HG03571 (cell line): Measurements from ENCODE around the gene LAMC3.

ENCODE experiments used
- ATAC-seq: cut with Tn5 transposase; IDR thresholded peaks from one replicate; pipeline ENCODE4 v1.9.1; 2021; ENCODE audit not compliant: unreplicated experiment

The LAMC3 gene

GRCh38 chr9:131072107-131072870 lies 63.3 kb downstream of the LAMC3 start:
- ATAC-seq = no peak

- no peak for ATAC-seq
These were observed 63.9 kb downstream of the LAMC3 start for GRCh38 chr9:131072871-131073237.

DNA sequence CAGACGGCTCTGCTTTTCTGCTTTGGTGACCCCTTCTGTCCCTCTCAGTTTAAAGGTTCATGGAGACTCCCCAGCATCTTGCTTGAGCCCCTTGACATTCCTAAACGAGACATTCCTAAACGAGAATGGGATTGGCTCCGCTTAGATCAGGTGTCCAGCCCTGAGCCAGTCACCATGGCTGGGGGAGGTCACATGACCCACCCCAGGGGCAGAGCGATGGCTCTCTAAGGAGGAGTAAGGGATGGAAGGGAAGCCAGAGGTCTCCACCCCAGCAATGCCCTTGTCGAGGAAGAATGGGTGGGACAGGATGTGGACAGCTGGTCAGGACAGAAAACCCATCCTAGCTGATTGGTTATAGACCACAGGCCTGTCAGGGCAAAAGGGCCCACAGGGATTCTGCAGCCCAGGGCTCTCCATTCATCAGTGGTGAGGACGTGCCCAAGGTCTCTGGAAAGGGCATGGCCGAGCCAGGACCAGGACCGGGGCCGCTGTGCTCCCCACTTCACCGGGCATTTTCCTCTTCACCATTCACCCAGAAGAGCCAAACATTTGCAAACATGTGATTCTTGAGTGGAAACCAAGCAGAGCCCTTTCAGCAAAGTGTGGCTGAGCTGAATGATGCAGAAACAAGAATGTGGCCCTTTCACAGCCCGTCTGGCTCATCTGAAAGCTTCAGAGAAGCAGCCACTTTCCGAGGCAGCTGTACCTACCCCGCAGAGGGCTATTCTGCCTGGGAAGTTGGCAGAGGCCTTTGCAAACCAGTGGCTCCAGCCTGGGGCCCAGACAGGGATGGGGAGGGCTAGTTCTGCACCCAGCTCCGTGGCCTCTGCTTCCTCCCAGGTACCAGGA lies 67.6 kb downstream of the LAMC3 start:
- ATAC-seq = no peak

GRCh38 chr9:131078427-131079366 lies 69.7 kb downstream of the LAMC3 start:
- no peak for ATAC-seq

GRCh38 chr9:131080589-131080988 lies 71.6 kb downstream of the LAMC3 start:
- ATAC-seq = no peak

DNA sequence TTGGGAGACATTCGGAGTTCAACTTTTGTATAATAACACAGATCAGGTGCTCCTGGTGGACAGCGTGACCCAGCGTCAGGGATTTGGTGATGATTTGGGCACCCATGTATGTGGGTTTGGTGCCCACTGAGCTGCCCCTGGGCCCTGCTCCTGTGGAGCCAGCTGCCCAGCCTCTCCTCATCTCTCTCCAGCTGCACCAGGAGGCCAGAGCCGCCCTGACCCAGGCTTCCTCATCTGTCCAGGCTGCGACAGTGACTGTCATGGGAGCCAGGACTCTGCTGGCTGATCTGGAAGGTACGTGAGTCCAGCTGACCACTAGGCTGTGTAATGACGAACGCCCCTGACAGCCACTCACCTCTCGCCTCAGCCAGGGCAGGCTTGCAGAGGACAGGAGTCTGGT lies 72.9 kb downstream of the LAMC3 start:
- ATAC-seq = no peak

GRCh38 chr9:131082774-131083512 lies 74.0 kb downstream of the LAMC3 start:
- no peak for ATAC-seq

DNA sequence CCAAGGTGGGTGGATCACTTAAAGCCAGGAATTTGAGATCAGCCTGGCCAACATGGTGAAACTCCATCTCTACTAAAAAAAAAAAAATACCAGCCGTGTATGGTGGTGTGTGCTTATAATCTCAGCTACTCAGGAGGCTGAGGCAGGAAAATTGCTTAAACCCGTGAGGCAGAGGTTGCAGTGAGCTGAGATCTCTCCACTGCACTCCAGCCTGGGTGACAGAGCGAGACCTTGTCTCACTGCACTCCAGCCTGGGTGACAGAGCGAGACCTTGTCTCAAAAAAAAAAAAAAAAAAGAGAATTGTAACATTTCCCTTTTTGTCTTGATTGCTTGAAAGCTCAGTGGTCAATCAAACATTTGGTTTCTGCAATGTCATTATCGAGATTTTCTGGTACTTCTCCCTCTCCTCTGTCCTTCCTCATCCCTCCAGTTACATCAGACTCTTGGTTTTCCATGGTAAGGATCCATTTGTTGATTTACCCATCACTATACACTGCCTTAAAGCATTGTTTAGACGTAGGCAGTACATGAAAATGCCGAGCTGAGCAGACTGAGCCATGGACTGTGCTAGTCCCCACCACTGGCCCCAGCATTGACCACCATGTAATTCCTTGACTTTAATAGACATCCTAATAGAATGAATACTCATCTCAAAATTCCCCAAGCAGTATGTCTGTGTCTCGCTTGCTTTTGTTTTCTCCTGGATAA lies 75.8 kb downstream of the LAMC3 start:
- no peak for ATAC-seq

GRCh38 chr9:131085370-131086122 lies 76.6 kb downstream of the LAMC3 start:
- ATAC-seq = no peak

DNA sequence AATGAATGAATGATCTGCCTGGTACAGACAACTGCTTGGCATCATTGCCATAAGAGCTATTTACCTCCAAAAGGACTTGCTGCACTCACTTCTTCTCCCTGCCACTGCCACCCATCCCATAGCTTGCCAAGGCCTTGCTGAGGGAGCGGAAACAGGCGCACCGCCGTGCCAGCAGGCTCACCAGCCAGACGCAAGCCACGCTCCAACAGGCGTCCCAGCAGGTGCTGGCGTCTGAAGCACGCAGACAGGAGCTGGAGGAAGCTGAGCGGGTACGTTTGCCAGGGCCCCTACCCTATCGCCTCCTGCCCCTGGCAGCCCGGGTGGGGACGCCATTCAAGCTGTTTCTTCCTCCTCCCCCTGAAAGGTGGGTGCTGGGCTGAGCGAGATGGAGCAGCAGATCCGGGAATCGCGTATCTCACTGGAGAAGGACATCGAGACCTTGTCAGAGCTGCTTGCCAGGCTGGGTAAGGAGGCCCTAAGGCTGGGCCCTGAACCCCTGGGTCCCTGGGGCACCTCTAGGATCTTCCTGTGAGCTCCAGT lies 78.5 kb downstream of the LAMC3 start:
- ATAC-seq = no peak

GRCh38 chr9:131090025-131090787 lies 81.2 kb downstream of the LAMC3 start:
- ATAC-seq = no peak

GRCh38 chr9:131091352-131091992 lies 82.5 kb downstream of the LAMC3 start:
- ATAC-seq = no peak

DNA sequence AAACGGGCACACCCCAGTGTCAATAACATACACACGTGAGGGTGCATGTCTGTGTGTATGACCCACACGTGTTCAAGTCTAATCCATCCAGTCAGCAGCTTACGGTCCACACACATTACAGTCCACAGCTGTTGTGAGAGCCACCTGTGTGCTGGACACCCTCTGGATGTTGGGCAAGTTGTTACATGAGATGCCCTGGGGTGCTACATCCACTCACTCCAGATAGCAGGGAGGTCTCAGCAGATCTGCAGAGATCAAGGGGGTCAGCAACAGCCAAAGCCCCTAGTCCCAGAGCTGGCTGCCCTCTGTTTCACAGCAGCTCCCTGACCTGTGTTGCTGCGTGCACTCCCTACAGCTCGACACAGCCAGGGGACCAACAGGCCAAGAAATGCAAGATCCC lies 83.1 kb downstream of the LAMC3 start:
- ATAC-seq = no peak

- no peak for ATAC-seq
These were observed 83.8 kb downstream of the LAMC3 start for GRCh38 chr9:131092548-131093440.

DNA sequence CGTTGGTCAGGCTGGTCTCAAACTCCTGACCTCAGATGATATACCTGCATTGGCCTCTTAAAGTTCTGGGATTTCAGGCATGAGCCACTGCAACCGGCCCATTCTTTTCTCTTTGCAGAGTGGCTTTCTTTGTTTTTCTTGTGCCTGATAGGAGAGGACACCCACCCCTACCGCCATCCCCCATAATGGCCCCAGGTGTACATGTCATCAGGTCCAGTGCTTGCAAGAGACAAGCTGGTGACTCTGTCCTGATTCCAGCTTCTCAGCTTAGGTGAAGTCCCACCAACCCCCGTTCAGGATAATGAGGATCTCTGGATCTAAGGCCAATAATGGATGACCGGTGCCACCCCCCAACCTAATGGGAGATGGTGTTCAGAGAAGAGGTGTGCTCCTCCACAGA lies 85.0 kb downstream of the LAMC3 start:
- no peak for ATAC-seq

DNA sequence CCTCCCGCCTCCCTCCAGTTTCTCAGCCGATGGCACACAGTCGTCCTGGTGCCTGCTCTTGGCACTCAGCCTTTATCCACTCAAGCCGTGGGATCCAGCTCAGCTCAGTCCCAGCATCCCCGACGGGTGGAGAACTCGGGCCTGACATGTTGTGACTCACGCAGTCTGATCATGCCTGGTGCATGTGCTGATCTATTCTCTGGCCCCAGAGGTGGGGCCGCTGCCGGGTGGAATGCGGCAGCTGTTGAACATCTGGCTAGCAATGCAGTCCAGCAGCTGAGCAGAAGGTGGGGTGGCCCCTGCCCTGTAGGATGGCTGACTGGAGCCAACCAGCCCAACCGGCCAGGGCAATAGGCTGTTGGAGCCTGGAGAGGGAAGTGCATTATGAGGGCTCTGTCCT lies 85.6 kb downstream of the LAMC3 start:
- ATAC-seq = no peak
